Activated T-cell treated with anti-CD3 and anti-CD28 coated beads for 48 hours (primary cell): ENCODE results near the gene AMOTL2.

Source experiments
- DNase-seq: peaks from one replicate; pipeline ENCODE4 v3.0.0-alpha.2; 2020; ENCODE audit warnings: low read depth

Gene AMOTL2

DNA sequence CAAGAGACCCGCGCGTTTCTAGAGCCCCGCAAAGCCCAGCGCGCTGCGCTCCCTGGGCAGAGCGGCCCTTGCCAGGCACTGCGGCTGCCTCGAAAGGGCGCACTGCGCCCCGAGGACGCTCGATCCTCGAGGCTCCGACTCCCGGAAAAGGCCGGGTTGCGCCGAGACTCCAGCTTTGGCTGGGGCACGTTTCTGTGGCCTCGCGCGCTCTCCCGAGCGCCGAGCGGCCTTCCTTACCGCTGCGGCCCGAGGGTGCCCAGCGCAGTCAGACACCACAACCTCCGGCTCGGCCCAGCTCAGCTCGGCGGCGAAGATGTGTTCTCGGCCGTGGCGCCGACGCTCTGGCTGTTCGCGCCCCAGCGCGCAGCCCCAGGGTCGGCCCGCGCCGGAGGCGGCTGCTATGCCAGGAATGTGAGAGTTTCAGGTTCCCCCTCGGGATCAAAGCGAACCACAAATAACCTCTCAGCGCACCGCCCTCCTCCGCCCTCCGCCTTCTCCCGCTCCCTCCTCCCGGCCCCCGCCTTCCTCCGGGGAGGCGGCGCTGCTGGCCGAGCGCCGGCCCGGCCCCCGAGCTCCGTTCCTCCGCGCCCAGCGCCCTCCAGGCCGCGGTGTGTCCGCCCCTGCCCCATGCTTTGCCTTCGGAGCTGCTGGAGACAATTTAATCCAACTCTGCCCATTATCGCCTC is at the start of gene AMOTL2:
TSS of gene AMOTL2 (minus strand) at position 343 of the 686 bp plus-strand sequence. CDS start 3,014 bp downstream, outside the sequence.
- DNase-seq = no peak

DNA sequence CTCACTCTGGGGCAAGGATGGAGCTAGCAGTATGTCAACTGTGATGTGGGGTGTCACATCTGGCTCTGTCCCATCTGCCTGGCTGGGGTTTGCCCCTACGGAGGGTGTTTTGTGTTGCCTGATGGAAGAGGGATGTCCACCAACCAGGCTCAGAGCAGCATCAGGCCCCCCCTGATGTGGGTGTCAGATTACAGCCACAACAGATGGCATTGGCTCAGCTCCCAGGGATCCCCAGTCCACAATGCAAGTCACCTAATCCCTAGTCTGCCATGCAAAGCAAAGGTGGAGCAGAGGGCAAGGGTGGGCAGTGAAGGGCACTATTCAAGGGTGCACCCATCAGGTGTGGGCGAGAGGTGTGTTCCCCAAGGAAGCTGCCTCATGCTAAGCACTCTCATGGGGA is 48.9 kb upstream of the AMOTL2 start:
- no peak for DNase-seq

DNA sequence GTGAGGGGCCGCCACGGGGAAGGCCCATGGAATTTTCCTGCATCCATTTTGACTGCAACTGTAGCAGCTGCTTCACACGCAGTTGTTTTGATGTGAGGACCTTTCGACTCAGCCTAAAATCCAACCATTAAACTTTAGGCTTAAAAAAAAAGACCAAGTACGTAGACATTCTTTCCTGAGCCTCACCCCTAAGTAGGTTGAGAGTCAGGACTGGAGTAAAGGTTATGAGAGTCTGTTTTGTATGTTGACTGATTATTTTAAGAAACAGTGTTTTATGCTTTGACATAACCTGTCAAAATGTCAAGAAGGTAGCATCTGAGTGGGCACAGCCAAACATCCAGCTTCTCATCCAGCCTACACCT is 45.7 kb upstream of the AMOTL2 start:
- no peak for DNase-seq

DNA sequence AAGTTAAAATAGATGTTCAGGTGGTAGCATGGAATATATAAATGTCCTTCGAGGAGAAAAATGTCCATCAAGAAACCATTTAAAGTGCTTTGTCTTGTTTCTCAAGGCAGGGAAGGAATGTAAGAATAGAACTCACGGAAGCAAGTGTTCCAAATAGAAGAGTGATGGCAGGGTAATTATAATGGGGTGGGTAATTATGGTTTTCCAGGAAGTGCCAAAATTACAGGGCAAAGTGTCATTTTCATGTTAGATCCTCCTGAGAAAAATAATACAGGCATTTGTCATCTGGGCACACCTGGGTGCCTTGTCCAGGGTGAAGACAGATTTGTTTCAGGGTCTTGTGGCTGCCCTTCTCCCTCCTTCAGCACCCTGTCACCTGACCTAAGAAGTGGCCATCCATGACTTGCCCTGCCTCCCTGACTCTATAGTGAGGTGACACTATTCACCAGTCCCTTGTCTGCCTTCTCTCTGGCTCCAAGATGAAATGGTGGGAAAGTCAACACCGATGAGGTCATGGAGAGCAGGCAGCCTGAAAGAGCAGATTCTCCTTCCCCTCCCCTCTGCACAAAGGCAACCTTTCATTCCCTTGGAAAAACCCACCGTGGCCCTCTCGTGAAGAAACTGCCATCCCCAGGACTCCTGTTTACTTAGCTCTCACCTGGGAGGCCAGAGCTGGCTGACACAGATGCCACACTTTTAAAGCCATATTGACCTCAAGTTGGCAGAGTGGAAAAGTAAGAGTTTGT is 45.1 kb upstream of the AMOTL2 start:
- no peak for DNase-seq

DNA sequence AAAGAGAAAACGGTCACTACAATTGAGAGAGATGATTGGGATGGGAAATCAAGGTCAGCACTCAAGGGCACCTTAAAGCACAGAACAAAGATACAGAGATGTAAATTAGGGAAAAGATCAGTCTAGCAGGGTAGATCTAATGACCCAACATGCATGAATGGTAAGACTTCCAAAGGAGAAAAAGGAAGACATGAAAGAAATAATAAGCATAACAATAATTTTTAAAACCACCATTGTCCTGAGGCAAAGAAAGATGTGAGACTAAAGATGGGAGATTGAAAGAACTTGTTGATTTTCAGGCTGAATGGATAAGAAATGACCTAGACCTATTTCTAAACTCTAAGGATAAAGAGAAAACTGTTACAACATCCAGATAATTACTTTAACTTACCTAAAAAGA is 34.8 kb upstream of the AMOTL2 start:
- no peak for DNase-seq

DNA sequence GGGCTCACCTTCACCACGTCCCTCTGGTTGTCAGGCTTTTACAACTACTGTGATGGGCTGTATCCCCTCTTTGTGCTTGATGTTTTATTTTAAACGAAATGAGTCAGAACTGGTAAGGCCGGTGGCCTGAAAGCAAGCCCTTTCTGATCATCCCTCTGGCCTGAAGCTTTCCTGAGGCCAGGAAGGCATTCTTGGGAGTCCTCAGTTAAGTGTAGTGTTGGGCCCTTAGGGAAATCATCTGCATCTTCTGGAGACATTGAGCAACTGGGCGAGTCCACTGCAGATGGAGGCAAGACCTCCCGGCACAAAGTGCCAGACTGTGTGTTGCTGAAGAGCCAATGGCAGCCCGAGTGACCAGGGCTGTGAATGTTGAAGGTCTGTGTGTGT is 33.0 kb upstream of the AMOTL2 start:
- no peak for DNase-seq

DNA sequence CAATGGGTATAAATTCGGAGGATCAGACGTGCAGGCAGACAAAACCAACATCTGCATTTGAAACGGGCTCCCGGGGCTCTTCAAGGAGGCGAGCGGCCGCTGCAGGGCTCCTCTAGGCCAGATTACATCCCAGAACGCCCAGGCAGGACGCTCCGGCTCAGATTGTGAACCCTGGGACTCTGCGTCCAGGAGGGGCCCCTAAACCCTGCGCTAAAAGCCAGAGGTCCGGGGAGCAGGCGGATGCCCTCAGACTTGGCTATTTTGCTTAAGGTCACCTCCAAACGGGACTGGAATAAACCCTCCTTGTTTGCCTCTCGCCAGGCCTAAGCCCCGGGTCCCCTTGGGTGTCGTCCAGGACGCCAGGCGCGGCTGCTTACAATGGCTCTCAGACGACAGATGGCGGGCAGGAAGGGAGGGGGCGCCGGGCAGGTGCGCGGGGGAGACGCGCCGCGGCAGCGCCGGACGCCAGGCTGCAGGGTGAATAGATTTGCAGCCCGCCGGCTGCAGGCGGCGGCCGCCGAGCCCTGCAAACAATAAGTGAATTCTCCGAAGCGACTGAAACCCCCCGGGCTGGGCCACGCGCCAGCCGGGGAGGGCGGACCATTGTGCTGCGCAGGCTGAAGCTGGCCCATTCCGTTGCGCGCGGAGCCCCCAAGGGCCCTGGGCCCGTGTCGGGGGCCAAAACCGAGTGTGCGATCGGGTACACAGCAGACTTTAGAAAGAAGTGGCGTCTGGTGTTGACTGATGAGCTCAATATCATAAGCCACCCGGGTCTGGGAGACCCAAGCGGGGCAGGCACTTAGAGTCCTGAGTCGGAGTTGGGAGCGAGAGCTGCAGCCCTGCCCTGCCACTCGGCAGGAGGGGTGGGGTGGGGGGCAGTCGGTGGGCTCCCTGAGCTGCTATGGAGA is 32.3 kb upstream of the AMOTL2 start:
- no peak for DNase-seq

DNA sequence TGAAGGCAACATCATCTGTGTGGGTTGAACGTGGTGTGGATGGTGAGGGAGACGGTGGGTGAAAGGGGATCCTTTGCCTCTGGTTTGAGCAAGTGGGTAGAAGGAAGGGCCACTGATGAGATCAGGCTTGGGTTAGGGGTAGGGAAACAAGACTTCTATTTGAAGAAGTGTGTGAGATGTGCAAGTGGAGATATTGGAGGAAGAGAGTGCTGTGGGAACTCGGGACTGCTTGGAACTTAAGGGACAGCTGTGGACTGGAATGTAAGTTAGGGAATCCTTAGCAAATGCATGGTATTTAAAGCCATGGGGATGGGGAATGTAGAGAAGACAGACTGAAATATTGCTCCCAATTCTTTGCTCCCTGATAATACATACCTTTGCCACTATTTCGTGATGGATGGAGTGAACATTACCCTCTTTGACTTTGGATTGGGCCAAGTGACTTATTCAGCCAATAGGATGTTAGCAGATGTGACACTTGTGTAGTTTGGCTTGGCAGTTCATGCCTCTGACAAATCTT is 30.2 kb upstream of the AMOTL2 start:
- DNase-seq = no peak

DNA sequence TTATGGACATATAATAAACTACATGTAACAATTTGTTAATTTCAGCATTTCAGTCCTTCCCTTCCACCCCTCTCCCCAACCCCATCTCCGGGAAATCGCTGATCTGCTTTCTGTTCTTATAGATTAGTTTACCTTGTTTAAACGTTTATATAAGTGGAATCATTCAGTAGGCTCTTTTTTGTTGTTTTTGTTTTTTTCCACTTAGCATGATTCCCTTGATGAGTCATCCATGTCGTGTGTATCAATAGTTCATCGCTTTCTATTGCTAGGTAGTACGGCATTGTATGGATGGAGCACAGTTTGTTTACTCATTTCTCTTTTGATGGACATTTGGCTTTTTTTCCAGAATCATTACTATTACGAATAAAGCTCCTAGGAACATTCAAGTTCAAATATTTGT is 23.5 kb upstream of the AMOTL2 start:
- DNase-seq = no peak

DNA sequence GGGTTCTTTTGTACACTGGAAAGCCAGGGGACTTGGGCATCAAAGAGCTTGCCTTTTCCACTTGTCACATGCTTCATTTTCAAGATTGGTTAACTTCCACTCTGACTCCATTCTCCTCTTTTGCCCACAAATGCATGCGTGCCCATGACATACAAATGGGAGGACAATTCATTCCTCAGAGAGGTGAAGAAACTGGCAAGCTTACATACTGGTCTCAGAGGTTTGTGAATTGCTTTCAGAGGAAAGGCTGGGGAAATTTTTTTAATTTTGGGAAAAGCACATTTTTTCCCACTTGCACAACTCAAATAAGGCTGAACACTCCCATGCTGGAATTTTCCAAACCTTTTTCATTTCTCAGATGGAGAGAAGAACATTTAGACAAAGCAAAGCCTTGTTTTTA is 20.9 kb upstream of the AMOTL2 start:
- no peak for DNase-seq

DNA sequence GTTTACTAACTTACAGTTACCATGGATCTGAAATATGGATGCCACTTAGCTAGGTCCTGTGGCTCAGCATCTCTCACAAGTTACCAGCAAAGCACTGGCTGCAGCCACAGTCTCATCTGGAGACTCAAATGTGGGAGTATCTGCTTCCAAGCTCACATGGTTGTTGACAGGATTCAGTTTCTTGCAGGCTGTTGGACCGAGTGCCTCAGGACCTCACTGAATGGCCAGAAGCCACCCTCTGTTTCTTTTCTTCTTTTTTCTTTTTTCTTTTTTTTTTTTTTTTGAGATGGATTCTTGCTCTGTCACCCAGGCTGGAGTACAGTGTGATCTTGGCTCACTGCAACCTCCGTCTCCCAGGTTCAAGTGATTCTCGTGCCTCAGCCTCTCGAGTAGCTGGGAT is 20.1 kb upstream of the AMOTL2 start:
- no peak for DNase-seq

DNA sequence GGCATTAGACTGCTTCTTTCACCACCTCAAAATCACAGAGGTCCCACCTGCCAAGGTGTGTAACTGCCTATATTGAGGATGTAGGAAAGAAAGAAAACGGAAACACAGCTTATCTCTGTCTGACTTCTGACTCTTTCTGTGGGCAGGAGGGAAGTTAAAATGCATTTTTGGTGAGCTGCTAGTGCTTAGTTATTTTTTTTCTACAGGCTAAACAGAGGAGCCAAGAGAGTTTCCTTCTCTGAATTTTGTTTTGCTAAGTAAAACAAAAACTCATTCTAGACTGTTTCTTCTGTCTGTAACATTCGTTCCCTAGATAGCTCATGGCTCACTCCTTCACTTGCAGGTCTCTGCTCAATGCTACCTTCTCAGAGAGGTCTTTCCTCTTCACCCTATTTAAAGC is 18.8 kb upstream of the AMOTL2 start:
- DNase-seq = no peak

DNA sequence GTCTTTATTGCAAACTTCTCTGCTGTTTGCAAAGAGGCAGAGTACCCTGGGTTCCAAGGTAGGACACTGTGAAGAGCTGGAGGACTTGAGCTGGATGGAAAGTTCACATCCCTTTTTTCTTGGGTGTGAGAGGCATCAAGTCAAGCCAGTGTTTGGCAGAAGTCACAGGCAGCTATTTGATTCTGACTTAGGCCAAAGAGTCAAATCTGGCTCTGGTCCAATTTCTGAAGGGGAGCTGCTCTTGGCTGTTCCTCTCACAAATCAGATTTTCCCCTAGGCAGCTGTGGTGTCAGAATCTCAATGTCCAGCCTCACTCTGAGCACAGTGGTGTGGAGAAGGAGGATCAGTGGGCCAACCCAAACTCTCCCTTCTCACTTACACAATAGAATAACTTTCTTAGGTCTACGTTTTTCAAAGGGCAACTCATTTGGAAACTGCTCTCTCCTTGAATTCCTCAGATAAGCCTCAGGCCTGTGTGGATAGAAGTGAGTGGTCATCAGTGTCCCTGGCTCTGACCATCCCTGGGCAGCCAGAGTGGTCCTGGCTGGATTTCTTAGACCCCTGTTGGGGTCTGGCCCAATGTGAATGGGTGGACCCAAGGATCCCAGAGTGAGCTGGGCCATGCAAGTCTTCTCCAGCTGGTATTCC is 18.2 kb upstream of the AMOTL2 start:
- no peak for DNase-seq

DNA sequence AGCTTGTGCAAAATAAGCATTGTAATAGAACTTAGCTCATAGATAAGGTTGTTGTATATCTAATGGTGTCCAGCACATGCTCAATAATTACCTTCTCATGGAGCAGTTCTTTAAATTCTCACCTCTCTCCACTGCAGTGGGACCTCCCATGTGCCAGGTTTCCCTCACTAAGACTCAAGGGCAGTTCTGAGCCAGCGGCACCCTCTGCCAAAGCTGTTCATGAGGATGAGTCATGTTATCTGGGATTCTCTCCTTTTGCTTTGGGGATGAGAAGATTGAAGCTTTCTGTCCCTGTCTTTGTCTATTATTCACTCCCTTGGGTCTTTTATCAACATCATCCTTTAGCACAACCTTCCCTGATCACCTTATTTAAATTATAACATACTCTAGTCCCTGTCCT is 15.6 kb upstream of the AMOTL2 start:
- DNase-seq = no peak

DNA sequence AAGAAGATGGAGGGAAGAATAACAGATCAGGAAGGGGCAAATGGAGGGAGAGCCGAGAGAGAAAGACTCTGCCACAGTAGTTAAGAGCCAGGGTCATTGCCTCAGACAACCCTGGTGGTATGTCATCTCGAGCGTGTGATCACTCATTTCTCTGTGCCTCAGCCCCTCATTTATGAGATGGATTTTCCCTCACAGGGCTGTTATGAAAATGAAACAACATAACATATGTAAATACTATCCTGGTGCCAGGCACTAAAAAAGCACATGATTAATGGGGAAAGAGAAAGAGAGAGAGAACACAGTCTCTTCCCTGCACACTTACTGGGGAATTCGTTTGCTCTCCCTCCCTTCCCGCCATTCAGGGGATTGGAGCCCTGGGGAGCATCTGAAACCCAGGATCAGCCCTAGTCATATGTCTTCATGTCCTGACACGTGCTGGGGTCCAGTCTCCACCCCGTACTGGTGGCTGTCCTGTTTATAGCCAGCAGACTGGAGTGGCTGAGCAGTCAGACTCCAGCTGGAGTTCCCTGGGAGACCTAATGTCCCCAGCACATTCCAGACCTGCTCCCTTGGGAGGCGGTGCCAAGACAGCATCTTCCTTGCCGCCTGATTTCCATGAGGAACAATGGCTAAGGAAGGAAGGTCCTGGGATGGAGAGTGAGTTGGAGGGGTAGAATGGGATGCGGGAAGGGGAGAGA is 14.7 kb upstream of the AMOTL2 start:
- DNase-seq = no peak

DNA sequence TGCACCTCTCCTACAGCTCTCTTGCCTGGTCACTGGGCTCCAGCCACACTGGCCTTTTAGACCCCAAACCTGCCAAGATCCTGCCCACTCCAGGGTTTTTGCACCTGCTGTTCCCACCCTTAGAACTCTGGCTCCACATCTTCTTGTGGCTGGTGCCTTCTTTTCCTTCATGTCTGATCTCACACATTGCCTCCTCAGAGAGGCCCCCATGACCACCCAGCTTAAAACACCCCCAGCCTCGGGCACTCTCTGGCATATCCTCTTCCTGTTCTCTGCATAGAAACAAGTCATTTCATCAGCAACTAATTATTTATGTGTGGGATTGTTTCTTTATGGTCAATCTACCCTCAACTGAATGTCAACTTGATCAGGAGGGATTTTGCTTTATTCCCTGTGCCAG is 14.0 kb upstream of the AMOTL2 start:
- DNase-seq = no peak

DNA sequence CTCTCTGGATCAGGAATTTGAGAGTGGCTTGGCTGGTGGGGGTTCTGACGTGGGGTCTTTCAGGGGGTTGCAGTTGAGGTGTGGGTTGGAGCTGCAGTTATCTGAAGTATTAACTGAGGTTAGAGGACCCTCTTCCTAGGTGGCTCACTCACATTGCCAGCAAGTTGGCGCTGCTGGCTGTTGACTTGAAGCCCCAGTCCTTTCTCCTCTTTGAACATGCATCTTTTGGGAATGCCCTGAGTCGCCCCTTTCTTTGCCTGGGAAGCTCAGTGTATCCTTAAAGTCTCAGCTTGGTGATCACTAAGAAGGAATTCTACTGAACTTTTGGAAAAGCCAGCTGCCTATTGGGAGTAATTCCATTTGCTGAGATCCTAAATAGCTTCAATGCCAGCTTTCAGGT is 13.0 kb upstream of the AMOTL2 start:
- DNase-seq = no peak

DNA sequence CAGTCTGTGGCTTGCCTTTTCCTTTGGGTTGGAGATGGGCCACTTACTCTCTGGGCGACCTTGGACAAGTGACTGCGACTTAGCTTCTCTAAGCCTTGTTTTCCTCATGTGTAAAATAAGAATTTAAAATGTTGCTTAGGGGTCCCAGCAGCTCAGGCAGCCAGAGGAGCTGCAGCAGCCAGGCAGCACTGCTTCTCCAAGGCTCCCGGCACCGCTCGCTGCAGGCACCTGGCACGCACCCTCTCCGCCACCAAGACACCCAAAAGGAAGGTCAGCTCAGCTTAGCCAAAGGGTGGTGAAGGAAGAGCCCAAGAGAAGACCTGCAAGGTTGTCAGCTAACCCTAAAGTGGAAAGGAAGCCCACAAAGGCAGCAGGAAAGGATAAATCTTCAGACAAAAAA is 10.7 kb upstream of the AMOTL2 start:
- no peak for DNase-seq

DNA sequence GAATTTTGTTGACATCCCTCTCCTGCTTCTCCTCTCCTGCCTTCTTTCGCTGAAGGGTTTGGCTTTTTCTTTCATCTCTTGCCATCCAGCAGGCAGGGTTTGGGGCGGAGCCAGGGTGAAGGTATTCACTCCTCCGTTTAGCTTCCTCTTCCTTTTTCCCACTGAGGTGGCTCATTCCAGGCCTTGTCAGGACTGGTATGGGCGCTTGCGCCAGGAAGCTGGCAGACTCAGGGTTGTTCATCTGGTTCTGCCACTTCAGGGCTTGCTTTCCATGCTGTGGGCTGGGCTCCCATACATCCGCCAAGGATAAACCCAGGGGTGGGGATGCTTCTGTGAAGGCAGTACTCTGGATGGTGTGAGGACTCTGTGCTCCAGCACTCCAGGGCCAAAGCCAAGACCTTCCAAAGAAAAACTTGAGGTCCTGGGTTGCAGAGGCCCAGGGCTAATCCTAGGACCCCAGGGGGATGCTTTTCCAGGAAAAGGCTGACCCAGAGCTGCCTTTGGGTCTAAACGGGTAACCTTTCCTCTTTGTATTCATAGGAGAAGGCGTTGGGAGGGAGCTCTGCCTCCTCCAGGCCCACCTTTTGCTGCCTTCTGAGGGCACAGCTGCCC is 7.7 kb upstream of the AMOTL2 start:
- no peak for DNase-seq

DNA sequence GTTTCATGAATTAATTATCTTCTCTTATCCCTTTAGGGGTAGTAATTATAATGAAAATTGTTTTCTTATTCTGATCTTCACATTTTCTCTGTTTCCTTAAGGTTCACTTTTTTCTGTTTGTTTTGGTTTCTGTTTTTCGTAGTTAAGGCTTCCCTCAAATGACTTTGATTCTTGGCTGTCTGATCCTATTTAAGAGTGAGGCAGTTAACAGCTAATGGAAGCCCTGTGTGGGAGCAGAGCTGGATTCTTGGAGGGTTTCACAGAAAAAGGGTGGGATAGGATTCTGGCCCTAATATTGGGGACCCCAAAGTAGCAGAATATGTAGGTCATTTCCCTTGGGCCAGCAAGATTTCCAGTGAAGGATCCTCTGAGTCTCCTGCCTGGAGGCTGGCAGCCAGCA is 6.8 kb upstream of the AMOTL2 start:
- no peak for DNase-seq

DNA sequence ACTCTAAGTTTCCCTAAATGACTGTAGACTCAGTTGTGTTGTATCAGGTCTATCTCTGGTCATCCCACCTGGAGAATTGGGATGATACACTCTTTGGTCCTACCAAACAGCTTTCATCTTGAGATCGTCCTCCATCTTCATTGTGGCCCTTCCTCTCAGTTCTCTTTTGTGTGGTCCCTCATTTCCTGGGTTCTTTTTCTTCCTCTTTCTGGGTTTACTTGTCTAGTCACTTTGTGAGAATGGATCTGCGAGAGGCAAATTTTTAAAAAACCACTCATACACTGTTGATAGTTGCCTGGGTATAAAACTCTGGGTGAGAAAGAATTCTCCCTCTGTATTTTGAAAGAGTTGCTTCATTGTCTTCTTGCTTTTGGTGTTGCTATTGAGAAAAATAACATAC is 6.0 kb upstream of the AMOTL2 start:
- DNase-seq = no peak
